A549 (cell line): ENCODE results near the gene CLIC5.

Experiments used
- CEBPB ChIP-seq, 2 experiments: fragments of >200 bp in 1 of 2; sonication (Bioruptor Twin) in 1 of 2; formaldehyde crosslinking in 1 of 2; IDR thresholded peaks; 2 replicates each; pipeline ENCODE4 v1.6.1; 2012 to 2016
- EP300 ChIP-seq, 2 experiments: fragments of >200 bp; sonication (Bioruptor Twin); formaldehyde crosslinking; IDR thresholded peaks; 2 replicates in 1 of 2; 3 replicates in 1 of 2; pipeline ENCODE4 v1.6.1; 2016 to 2017
- HDAC2 ChIP-seq: fragments of 200-600 bp; sonication (generic); IDR thresholded peaks from 2 replicates; pipeline ENCODE4 v1.6.1; 2016
- POLR2A ChIP-seq: IDR thresholded peaks from 2 replicates; pipeline ENCODE4 v1.6.1; 2012; ENCODE audit warnings: mild to moderate bottlenecking, low read length
- ZC3H11A ChIP-seq: fragments of 450-650 bp; IDR thresholded peaks from 2 replicates; pipeline ENCODE4 v1.6.1; 2014; ENCODE audit warnings: antibody characterized with exemption, mild to moderate bottlenecking
- TF ChIP-seq, protein P1 (sequence below): fragments of >200 bp; sonication (Bioruptor Twin); formaldehyde crosslinking; IDR thresholded peaks from 3 replicates; pipeline ENCODE4 v1.5.1; 2016
- TF ChIP-seq, protein P2 (sequence below): IDR thresholded peaks from 2 replicates; pipeline ENCODE4 v1.6.1; 2012
- TF ChIP-seq, protein P3 (sequence below): IDR thresholded peaks from 2 replicates; pipeline ENCODE4 v1.6.1; 2012

DNA sequence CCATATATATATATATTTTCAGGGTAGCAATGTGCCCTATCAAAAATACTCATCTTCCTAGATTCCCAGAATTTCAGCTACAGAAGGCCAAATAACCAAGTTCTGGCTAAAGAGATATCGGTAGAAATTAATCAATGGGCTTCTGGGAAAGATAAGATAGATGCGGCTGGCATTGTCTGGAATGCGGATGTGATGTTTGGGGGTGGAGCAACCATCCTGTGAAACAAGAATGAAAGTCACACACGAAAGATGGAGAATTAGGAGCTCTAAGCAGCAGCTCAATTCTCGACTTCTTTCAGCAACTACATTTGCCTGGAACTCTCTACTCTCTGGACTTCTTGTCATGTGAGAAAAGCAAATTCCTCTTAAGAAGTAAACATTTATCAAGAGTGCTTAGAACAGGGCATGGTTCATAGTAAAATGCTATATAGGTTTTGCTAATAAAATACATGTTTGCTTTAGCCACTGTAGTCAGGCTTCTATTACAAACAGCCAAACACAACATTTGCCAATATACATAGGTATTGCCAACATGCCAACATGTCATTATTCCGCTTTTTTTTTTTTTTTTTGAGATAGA lies 90.8 kb downstream of the CLIC5 start:
- TF ChIP-seq HDAC2, result no peak
- TF ChIP-seq, protein P1, sequence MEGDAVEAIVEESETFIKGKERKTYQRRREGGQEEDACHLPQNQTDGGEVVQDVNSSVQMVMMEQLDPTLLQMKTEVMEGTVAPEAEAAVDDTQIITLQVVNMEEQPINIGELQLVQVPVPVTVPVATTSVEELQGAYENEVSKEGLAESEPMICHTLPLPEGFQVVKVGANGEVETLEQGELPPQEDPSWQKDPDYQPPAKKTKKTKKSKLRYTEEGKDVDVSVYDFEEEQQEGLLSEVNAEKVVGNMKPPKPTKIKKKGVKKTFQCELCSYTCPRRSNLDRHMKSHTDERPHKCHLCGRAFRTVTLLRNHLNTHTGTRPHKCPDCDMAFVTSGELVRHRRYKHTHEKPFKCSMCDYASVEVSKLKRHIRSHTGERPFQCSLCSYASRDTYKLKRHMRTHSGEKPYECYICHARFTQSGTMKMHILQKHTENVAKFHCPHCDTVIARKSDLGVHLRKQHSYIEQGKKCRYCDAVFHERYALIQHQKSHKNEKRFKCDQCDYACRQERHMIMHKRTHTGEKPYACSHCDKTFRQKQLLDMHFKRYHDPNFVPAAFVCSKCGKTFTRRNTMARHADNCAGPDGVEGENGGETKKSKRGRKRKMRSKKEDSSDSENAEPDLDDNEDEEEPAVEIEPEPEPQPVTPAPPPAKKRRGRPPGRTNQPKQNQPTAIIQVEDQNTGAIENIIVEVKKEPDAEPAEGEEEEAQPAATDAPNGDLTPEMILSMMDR, result no peak
- TF ChIP-seq ZC3H11A, result no peak
- no peak for TF ChIP-seq CEBPB (IDR thresholded peaks at IDR 0.05)
- TF ChIP-seq, protein P2, sequence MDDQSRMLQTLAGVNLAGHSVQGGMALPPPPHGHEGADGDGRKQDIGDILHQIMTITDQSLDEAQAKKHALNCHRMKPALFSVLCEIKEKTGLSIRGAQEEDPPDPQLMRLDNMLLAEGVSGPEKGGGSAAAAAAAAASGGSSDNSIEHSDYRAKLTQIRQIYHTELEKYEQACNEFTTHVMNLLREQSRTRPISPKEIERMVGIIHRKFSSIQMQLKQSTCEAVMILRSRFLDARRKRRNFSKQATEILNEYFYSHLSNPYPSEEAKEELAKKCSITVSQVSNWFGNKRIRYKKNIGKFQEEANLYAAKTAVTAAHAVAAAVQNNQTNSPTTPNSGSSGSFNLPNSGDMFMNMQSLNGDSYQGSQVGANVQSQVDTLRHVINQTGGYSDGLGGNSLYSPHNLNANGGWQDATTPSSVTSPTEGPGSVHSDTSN, result no peak
- no peak for TF ChIP-seq POLR2A
- TF ChIP-seq, protein P3, sequence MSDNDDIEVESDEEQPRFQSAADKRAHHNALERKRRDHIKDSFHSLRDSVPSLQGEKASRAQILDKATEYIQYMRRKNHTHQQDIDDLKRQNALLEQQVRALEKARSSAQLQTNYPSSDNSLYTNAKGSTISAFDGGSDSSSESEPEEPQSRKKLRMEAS, result no peak
- no peak for TF ChIP-seq EP300 (IDR thresholded peaks at IDR 0.05)
